ENCODE results near the gene EPB42.
A peak's percentile ranks its signal among the peaks of the same experiment; 100 is the strongest.
"Not testable (repeated sequence)": the region's sequence is repeated elsewhere in the genome, so short reads cannot be mapped to it uniquely, and the experiment has no call there.

Gene EPB42

GRCh38 chr15:43184407-43185124, 36.3 kb downstream of the EPB42 start:
- no peak for DNase-seq

- DNase-seq: no peak
These were observed 37.5 kb downstream of the EPB42 start for GRCh38 chr15:43183270-43183669.

- DNase-seq: not testable (repeated sequence)
These were observed 43.7 kb downstream of the EPB42 start for GRCh38 chr15:43177147-43177546.

GRCh38 chr15:43175656-43176309, 45.0 kb downstream of the EPB42 start:
- not testable (repeated sequence) for DNase-seq

GRCh38 chr15:43169888-43170287, 50.9 kb downstream of the EPB42 start:
- DNase-seq: no peak

GRCh38 chr15:43168192-43169107, 52.4 kb downstream of the EPB42 start:
- no peak for DNase-seq

GRCh38 chr15:43167261-43167660, 53.6 kb downstream of the EPB42 start:
- DNase-seq: not testable (repeated sequence)

- no peak for DNase-seq
These were observed 55.0 kb downstream of the EPB42 start for GRCh38 chr15:43165801-43166325.

GRCh38 chr15:43153269-43153668, 67.5 kb downstream of the EPB42 start:
- no peak for DNase-seq

GRCh38 chr15:43151688-43152087, 69.1 kb downstream of the EPB42 start:
- DNase-seq: no peak

- DNase-seq: peak; percentile 47 to 64
These were observed 70.5 kb downstream of the EPB42 start for GRCh38 chr15:43150191-43150929.

Data from inflammatory macrophage (primary cell).